SK-N-SH treated with all-trans-retinoic acid at 6 μM for 48 hours (cell line): ENCODE measurements around the gene SH2D2A.

Experiments
- ARNTL ChIP-seq: fragments of 450-650 bp; formaldehyde crosslinking; IDR thresholded peaks from 2 replicates; pipeline ENCODE4 v1.5.0; 2020; ENCODE audit warnings: low read depth, mild to moderate bottlenecking, moderate library complexity, borderline replicate concordance
- CSDC2 ChIP-seq: fragments of 250-450 bp; sonication (Bioruptor Pico); IDR thresholded peaks from 2 replicates; pipeline ENCODE4 v1.5.0; 2020; ENCODE audit warnings: mild to moderate bottlenecking, moderate library complexity
- OSR1 ChIP-seq: fragments of 250-450 bp; sonication (Bioruptor Pico); IDR thresholded peaks from 2 replicates; pipeline ENCODE4 v1.8.0; 2022; ENCODE audit warnings: moderate library complexity, mild to moderate bottlenecking, inconsistent platforms
- TCF4 ChIP-seq: fragments of 250-450 bp; sonication (Bioruptor Pico); IDR thresholded peaks from 2 replicates; pipeline ENCODE4 v1.8.0; 2021; ENCODE audit warnings: mild to moderate bottlenecking, moderate library complexity, borderline replicate concordance
- ZC3H10 ChIP-seq: fragments of 250-450 bp; sonication (Bioruptor Pico); IDR thresholded peaks from 2 replicates; pipeline ENCODE4 v1.5.1; 2021; ENCODE audit warnings: mild to moderate bottlenecking, moderate library complexity
- ZFP3 ChIP-seq: fragments of 250-450 bp; sonication (Bioruptor Pico); IDR thresholded peaks from 2 replicates; pipeline ENCODE4 v1.5.0; 2020; ENCODE audit warnings: mild to moderate bottlenecking, moderate library complexity
- ZFP30 ChIP-seq: fragments of 450-650 bp; formaldehyde crosslinking; IDR thresholded peaks from 2 replicates; pipeline ENCODE4 v1.5.0; 2022; ENCODE audit warnings: mild to moderate bottlenecking, moderate library complexity
- TF ChIP-seq, protein P1 (sequence below): fragments of 250-450 bp; sonication (Bioruptor Pico); IDR thresholded peaks from 2 replicates; pipeline ENCODE4 v1.8.0; 2020; ENCODE audit warnings: mild to moderate bottlenecking, moderate library complexity, borderline replicate concordance

DNA sequence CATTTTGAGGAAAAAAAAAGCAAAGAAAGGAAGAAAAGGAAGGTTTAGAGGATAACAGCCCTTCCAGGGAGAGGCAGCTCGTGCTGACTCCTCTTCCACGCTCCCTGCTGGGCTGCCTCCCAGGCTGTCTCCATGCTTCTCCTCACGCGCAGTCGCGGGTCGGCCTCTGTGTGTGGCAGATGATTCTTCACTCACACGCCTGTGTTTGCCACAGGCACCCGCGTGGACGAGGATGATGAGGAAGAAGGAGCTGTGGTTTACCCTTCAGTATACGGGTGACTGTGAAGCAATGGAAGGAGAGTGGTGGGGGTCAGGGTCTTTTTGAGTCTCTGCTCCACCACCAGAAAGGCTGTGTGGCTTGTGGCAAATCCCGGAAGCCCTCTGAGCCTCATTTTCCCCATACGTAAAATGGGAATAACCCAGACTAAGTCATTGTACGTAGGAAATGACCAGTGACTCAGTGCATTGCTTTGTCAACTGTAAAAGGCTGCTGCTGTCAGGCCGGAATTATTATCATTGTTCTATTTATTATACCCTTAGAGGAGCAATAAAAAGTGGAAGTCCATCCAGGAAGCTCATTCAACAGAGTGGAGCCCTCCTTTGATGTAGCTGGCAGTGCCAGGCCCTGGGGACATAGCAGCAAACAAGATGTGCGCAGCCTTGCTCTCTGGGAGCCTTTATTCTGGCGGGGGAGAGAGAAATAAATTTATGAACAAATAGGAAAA, 11.9 kb upstream of the SH2D2A start:
- TF ChIP-seq ZC3H10 (CRISPR knock-in tag) (no peak), TCF4 (CRISPR knock-in tag) (no peak), CSDC2 (CRISPR knock-in tag) (no peak), ARNTL (CRISPR knock-in tag) (no peak), OSR1 (CRISPR knock-in tag) (no peak), ZFP30 (CRISPR knock-in tag) (no peak), ZFP3 (CRISPR knock-in tag) (no peak)
- TF ChIP-seq, protein P1, sequence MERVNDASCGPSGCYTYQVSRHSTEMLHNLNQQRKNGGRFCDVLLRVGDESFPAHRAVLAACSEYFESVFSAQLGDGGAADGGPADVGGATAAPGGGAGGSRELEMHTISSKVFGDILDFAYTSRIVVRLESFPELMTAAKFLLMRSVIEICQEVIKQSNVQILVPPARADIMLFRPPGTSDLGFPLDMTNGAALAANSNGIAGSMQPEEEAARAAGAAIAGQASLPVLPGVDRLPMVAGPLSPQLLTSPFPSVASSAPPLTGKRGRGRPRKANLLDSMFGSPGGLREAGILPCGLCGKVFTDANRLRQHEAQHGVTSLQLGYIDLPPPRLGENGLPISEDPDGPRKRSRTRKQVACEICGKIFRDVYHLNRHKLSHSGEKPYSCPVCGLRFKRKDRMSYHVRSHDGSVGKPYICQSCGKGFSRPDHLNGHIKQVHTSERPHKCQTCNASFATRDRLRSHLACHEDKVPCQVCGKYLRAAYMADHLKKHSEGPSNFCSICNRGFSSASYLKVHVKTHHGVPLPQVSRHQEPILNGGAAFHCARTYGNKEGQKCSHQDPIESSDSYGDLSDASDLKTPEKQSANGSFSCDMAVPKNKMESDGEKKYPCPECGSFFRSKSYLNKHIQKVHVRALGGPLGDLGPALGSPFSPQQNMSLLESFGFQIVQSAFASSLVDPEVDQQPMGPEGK = no peak
